C1 segment of cervical spinal cord (tissue), 14 donors: ENCODE results near the gene PRLR.

Experiments
- DNase-seq, 14 donors: peaks; one replicate each; lab custom pipeline; 2025; lab: John Stamatoyannopoulos, UW

Gene PRLR

GRCh38 chr5:35082530-35082929 is 147.8 kb downstream of the PRLR start:
- no peak for DNase-seq

GRCh38 chr5:35081134-35081533 is 149.2 kb downstream of the PRLR start:
- no peak for DNase-seq

- no peak for DNase-seq
Measured at GRCh38 chr5:35073160-35073559, 157.1 kb downstream of the PRLR start.

- no peak for DNase-seq
Measured at GRCh38 chr5:35069188-35069587, 161.1 kb downstream of the PRLR start.

GRCh38 chr5:35067985-35068384 is 162.3 kb downstream of the PRLR start:
- DNase-seq = no peak

- no peak for DNase-seq
Measured at GRCh38 chr5:35066260-35066795, 164.0 kb downstream of the PRLR start.

GRCh38 chr5:35063414-35063813 is 166.9 kb downstream of the PRLR start:
- no peak for DNase-seq

GRCh38 chr5:35061211-35061770 is 169.0 kb downstream of the PRLR start:
- no peak for DNase-seq

- DNase-seq = no peak
Measured at GRCh38 chr5:35060236-35060635, 170.1 kb downstream of the PRLR start.

GRCh38 chr5:35059251-35059650 is 171.0 kb downstream of the PRLR start:
- no peak for DNase-seq

GRCh38 chr5:35058374-35058788 is 171.9 kb downstream of the PRLR start:
- DNase-seq = no peak

- DNase-seq = no peak
Measured at GRCh38 chr5:35056686-35057085, 173.6 kb downstream of the PRLR start.

- DNase-seq = no peak
Measured at GRCh38 chr5:35052838-35053237, 177.4 kb downstream of the PRLR start.

GRCh38 chr5:35050541-35051126 is 179.7 kb downstream of the PRLR start:
- no peak for DNase-seq

- DNase-seq = no peak
Measured at GRCh38 chr5:35048910-35049309, 181.4 kb downstream of the PRLR start.

- DNase-seq = no peak
Measured at GRCh38 chr5:35047785-35048404, 182.4 kb downstream of the PRLR start, which contains the start of gene AGXT2. TSS of gene AGXT2 (minus strand) at chr5:35047949. CDS start at chr5:35047892, 57 bp downstream.

- no peak for DNase-seq
Measured at GRCh38 chr5:35046774-35047173, 183.5 kb downstream of the PRLR start.

GRCh38 chr5:35045280-35045679 is 185.0 kb downstream of the PRLR start:
- no peak for DNase-seq

- no peak for DNase-seq
Measured at GRCh38 chr5:35044649-35045048, 185.6 kb downstream of the PRLR start.

GRCh38 chr5:35042781-35043180 is 187.5 kb downstream of the PRLR start:
- DNase-seq = no peak

GRCh38 chr5:35041261-35041660 is 189.0 kb downstream of the PRLR start:
- DNase-seq = no peak

- no peak for DNase-seq
Measured at GRCh38 chr5:35038891-35039290, 191.4 kb downstream of the PRLR start.

- DNase-seq = no peak
Measured at GRCh38 chr5:35036536-35036935, 193.8 kb downstream of the PRLR start.
